HG03432 (cell line): ENCODE data around the gene AATK.

Experiments
- ATAC-seq: cut with Tn5 transposase; IDR thresholded peaks from one replicate; pipeline ENCODE4 v1.9.1; 2021; ENCODE audit warnings: mild to moderate bottlenecking, moderate library complexity; ENCODE audit not compliant: unreplicated experiment

The AATK gene

GRCh38 chr17:81183807-81184206, 17.8 kb upstream of the AATK start:
- no peak for ATAC-seq

DNA sequence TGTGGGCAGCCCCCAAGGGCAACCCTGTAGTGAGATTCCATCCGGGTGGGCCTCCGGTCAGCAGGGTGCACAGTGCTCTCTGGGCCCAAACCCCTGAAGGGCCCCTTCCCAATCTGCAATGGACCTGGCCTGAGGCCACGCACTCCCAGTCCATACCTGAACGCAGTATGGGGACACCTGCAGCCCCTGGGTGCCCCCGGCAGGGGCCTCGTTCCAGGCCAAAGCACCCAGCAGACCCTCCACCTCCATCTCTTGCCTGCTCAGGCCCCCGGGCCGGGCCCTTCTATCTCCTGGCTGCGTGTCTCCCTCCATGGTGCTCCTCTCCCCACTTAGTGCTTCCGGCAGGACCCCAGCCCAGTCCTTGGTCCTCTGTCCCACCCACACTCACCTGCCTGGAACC, 17.3 kb upstream of the AATK start:
- no peak for ATAC-seq

- no peak for ATAC-seq
Observed at GRCh38 chr17:81182596-81182995, 16.6 kb upstream of the AATK start.

DNA sequence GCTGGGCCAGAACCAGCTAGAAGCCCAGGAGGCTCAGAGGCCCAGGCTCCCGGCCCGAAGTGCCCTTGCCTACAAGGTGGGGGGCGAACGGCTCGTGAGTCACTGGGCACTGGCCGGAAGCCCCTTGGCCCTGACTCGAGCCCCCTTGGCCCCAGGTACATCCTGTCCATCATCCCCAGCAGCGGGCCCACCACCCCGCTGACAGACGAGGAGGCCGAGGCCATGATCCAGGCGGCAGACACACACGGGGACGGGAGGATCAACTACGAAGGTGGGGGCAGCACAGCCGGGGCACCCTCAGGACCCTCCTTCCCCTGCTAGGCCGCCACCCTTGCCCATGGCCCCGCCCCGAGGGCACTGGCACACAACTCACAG, 15.8 kb upstream of the AATK start:
- ATAC-seq: no peak

DNA sequence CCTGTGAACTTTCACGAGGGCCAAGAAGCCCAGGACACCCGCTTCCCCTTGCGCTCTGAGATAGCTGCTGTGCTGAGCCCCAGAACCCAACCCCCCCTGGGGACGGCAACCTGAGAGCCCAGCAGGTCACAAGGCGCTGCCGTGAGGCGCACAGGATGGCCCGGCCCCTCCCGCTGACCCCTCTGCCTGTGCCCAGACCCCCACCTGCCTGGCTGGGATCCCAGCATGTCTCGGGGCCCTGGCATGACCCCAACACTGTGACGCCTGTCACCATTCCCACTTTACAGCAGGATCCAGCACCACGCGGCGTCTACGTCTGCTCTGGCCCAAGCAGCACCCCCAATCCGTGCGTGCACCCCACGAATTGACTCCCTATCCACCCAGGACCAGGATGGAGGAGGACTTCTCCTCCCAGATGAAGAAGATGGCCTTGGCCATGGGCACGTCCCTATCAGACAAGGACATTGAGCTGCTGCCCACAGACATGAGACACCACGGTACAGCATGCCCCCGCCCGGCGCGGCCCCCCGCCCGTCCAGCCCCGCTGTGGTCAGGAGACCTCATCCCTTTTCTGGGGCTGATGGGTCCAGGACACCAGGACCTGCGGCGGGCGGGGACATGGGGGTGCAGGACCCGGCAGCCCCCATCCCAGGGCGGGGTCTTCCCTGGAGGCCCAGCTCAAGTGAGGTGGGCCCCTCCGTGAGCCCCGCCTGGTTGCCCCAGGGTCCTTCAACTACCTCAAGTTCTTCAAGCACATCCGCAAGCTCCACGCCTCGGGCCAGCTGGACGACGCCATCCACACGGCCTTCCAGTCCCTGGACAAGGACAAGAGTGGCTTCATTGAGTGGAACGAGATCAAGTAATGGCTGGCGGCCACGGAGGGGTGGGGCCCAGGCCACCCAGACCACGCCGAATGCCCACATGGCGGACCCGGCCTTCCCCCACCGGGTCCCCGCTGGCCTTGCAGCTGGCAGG, 15.1 kb upstream of the AATK start:
- no peak for ATAC-seq

GRCh38 chr17:81179861-81180260, 13.8 kb upstream of the AATK start:
- no peak for ATAC-seq

DNA sequence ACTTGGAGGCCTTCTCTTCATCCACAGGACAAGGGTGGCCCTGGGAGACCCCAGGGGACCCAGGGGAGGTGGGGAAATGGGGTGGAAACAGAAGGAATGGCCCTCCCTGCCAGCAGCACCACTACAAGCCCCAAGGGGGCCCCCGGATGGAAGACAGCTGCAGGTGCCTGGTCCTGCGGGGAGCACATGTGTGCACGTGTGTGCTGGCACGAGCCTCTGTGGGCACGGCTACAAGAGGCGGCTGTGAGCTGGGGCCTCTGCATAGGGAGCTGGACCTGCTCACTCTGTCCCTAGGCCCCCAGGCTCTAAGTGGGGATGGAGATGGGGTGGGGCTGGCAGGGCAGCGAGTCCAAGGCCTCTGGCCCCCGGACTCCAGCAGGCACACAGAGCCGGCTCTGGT, 13.2 kb upstream of the AATK start:
- ATAC-seq: no peak

- ATAC-seq: no peak
Observed at GRCh38 chr17:81178136-81179091, 12.4 kb upstream of the AATK start.

- ATAC-seq: no peak
Observed at GRCh38 chr17:81176666-81177065, 10.6 kb upstream of the AATK start.

GRCh38 chr17:81173762-81174155, 7.7 kb upstream of the AATK start:
- no peak for ATAC-seq

- ATAC-seq: no peak
Observed at GRCh38 chr17:81173052-81173761, 7.2 kb upstream of the AATK start.

GRCh38 chr17:81171941-81172340, 5.9 kb upstream of the AATK start:
- ATAC-seq: no peak

- no peak for ATAC-seq
Observed at GRCh38 chr17:81170727-81171494, 4.9 kb upstream of the AATK start.

DNA sequence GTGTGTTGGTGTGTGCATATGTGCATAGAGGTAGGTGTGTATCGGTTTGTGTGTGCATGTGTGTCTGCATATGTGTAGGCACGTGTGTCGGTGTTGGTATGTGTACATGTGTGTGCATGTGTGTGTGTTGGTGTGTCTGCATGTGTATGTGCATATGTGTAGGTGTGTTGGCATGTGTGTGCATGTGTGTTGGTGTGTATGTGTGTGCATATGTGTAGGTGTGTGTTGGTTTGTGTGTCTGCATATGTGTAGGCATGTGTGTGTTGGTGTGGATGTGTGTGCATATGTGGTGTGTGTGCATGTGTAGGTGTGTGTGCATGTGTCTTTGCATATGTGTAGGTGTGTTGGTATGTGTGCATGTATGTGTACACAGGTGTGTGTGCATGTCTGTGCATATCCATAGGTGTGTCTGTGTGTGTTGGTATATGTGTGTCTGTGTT, 3.9 kb upstream of the AATK start:
- no peak for ATAC-seq

GRCh38 chr17:81167638-81168037, 1.6 kb upstream of the AATK start:
- no peak for ATAC-seq

GRCh38 chr17:81167194-81167524, 1.1 kb upstream of the AATK start:
- ATAC-seq: no peak

GRCh38 chr17:81165246-81166032, 582 bp downstream of the AATK start, which contains the start of gene PVALEF:
TSS of gene PVALEF (plus strand) at chr17:81165507. CDS start at chr17:81181227, 15,720 bp downstream.
- no peak for ATAC-seq

- ATAC-seq: no peak
Observed at GRCh38 chr17:81164371-81165245, 1.4 kb downstream of the AATK start.
